ENCODE results near the gene MRPL9.
"Not testable (repeated sequence)": the region's sequence is repeated elsewhere in the genome, so short reads cannot be mapped to it uniquely, and the experiment has no call there.

Gene MRPL9

DNA sequence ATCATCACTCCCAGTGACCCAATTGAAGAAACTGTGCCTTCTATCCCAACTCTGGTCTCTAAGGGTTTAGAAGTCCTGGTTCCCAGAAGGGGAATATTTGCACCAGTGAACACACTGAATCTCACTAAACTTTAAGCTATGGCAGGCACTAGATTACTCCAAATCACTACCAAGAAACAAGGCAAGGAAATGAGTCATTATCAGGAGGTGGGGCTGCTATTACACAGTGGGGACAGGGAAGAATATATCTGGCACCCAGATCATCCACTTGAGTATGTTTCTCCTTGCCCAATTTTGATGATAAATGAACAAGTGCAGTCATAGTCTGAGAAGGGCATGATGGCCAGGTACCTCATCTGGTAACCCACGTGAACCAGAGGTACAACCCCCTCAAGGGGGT, 7.0 kb downstream of the MRPL9 start:
- no peak for TF ChIP-seq CTCF (IDR thresholded peaks at IDR 0.05; ENCODE audit: low read depth, low read length, missing control alignments)
- H3K4me3 ChIP-seq (ENCODE audit: low read depth, low read length) = no peak overlapping the region
- no peak for DNase-seq (ENCODE audit: low read depth)

GRCh38 chr1:151741516-151741915, 21.8 kb downstream of the MRPL9 start:
- no peak for TF ChIP-seq CTCF (IDR thresholded peaks at IDR 0.05; ENCODE audit: low read depth, low read length, missing control alignments)
- no peak overlapping the region for H3K4me3 ChIP-seq (ENCODE audit: low read depth, low read length)
- no peak for DNase-seq (ENCODE audit: low read depth)

GRCh38 chr1:151739590-151740355, 23.5 kb downstream of the MRPL9 start:
- no peak for TF ChIP-seq CTCF (IDR thresholded peaks at IDR 0.05; ENCODE audit: low read depth, low read length, missing control alignments)
- no peak overlapping the region for H3K4me3 ChIP-seq (ENCODE audit: low read depth, low read length)
- no peak for DNase-seq (ENCODE audit: low read depth)

GRCh38 chr1:151737479-151737878, 25.8 kb downstream of the MRPL9 start:
- TF ChIP-seq CTCF (IDR thresholded peaks at IDR 0.05; ENCODE audit: low read depth, low read length, missing control alignments) = no peak
- DNase-seq (ENCODE audit: low read depth) = no peak
- no peak overlapping the region for H3K4me3 ChIP-seq (ENCODE audit: low read depth, low read length)

DNA sequence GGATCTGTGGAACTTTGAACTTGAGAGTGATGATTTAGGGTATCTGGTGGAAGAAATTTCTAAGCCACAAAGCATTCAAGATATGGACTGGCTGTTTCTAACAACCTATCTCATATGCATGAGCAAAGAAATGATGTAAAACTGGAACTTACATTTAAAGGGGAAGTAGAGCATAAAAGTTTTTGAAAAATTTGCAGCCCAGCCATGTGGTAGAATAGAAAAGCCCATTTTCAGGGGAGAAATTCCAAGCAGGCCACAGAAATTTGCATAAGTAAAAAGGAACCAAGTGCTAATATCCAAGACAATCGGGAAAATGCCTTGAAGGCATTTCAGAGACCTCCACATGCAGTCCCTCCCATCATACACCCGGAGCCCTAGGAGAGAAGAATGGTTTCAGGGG, 26.3 kb downstream of the MRPL9 start:
- TF ChIP-seq CTCF (IDR thresholded peaks at IDR 0.05; ENCODE audit: low read depth, low read length, missing control alignments) = no peak
- no peak for DNase-seq (ENCODE audit: low read depth)
- H3K4me3 ChIP-seq (ENCODE audit: low read depth, low read length) = no peak overlapping the region

DNA sequence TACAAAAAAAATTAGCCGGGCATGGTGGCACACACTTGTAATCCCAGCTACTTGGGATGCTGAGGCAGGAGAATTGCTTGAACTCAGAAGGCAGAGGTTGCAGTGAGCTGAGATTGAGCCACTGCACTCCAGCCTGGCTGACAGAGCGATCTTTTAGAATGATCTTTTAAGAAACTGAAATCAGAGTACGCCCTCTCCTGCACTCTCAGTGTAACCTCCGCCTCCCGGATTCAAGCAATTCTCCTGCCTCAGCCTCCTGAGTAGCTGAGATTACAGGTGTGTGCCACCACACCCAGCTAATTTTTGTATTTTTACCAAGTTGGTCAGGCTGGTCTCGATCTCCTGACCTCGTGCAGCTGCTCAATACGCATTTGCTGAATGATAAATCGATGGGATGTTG, 29.3 kb downstream of the MRPL9 start:
- not testable (repeated sequence) for DNase-seq (ENCODE audit: low read depth); H3K4me3 ChIP-seq (ENCODE audit: low read depth, low read length)

DNA sequence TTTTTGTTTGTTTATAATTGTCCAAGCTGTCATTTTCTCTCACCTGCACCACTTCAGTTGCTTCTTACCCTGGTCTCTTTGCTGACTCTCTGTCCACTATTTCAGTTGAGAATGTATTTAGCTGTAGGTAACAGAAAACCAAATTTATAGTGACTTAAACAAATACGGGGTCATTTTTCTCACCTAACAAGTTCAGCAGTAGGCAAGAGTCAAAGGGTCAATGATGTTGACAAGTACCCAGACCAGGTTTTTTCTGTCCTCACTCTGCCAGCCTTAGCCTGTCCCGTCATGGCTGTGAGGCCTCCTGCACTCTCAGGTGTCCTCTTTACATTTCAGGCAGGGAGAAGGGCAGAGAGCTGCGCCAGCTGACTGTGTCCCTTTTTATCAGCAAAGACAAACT, 30.2 kb downstream of the MRPL9 start:
- TF ChIP-seq CTCF (IDR thresholded peaks at IDR 0.05; ENCODE audit: low read depth, low read length, missing control alignments) = no peak
- no peak for DNase-seq (ENCODE audit: low read depth)
- no peak overlapping the region for H3K4me3 ChIP-seq (ENCODE audit: low read depth, low read length)
